A673 (cell line): ENCODE data around the gene ACOD1.

Experiments used
- CTCF ChIP-seq: fragments of 300-800, 200-600 bp; sonication (generic); conservative IDR thresholded peaks from 2 replicates; pipeline ENCODE4 v1.5.1; 2017; ENCODE audit warnings: low read depth, mild to moderate bottlenecking, antibody characterized with exemption, low read length, moderate library complexity, mixed read lengths
- EZH2 ChIP-seq: fragments of 200-600 bp; sonication (generic); IDR thresholded peaks from 2 replicates; pipeline ENCODE4 v1.6.1; 2017; ENCODE audit warnings: borderline replicate concordance, low read depth, mild to moderate bottlenecking, mixed read lengths, antibody characterized with exemption, low read length; ENCODE audit not compliant: poor library complexity, severe bottlenecking

GRCh38 chr13:76955661-76956060, 7.3 kb downstream of the ACOD1 start:
- TF ChIP-seq CTCF (no peak), EZH2 (no peak)
